ENCODE data around the gene TAF7. TPM values are rescaled to one million over a fixed set of nuclear protein-coding genes. Genes with fewer than 3 reads are reported as not detected.
A peak's percentile ranks its signal among the peaks of the same experiment; 100 is the strongest.
"Not testable (repeated sequence)": the region's sequence is repeated elsewhere in the genome, so short reads cannot be mapped to it uniquely, and the experiment has no call there.

Gene TAF7
- total RNA-seq, 3 donors from 2014 or later = 52.6 to 70.4 (median 56.9) TPM

DNA sequence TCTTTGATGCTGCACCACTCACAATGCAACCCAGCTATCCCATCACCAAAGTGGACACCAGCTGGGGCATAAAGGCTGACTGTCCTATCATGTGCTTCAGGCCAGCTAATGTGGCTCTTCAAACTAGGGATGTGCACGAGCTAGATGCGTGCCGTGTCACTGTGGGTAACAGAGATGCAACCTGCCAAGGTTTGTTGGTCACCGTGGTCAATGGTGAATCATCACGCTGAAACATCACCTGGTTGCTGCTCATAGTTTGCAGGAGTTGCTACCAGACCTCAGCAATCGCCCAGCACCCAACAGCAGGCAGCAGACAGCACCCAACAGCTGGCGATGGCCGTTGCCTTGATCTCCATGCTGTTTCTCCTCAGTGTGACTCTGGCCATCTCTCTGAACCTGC is 7.6 kb upstream of the TAF7 start:
- Histone ChIP-seq H3K36me3 (ENCODE audit: low read depth) (no peaks in the 10 kb centered on the region), H3K4me3 (no peak overlapping the region), H3K9me3 (peaks cover 32% of the 10 kb centered on the region), H3K4me1 (ENCODE audit: low read depth) (no peaks in the 10 kb centered on the region)
- TF ChIP-seq, protein P1, sequence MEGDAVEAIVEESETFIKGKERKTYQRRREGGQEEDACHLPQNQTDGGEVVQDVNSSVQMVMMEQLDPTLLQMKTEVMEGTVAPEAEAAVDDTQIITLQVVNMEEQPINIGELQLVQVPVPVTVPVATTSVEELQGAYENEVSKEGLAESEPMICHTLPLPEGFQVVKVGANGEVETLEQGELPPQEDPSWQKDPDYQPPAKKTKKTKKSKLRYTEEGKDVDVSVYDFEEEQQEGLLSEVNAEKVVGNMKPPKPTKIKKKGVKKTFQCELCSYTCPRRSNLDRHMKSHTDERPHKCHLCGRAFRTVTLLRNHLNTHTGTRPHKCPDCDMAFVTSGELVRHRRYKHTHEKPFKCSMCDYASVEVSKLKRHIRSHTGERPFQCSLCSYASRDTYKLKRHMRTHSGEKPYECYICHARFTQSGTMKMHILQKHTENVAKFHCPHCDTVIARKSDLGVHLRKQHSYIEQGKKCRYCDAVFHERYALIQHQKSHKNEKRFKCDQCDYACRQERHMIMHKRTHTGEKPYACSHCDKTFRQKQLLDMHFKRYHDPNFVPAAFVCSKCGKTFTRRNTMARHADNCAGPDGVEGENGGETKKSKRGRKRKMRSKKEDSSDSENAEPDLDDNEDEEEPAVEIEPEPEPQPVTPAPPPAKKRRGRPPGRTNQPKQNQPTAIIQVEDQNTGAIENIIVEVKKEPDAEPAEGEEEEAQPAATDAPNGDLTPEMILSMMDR (IDR thresholded peaks at IDR 0.05) = no peak
- no peak for ATAC-seq
- no peak for DNase-seq
- intact Hi-C loops (cut with DNase I, micrococcal nuclease) = loop anchor here in 1 of 2 donors (10.0 kb wide), 1 partner anchor 237 kb away; no protein-coding TSS in a partner anchor

- TF ChIP-seq, protein P1 (IDR thresholded peaks at IDR 0.05) = peak; percentile 19
- no peaks in the 10 kb centered on the region for H3K36me3 ChIP-seq (ENCODE audit: low read depth)
- ATAC-seq = peak; percentile 89
- no peak overlapping the region for H3K4me3 ChIP-seq
- peak; percentile 53 to 75 (median 74) for DNase-seq
- intact Hi-C loops (cut with DNase I, micrococcal nuclease) = loop anchor here in 1 of 2 donors (10.0 kb wide), 1 partner anchor 239 kb away; no protein-coding TSS in a partner anchor
- H3K4me1 ChIP-seq (ENCODE audit: low read depth) = no peaks in the 10 kb centered on the region
- H3K9me3 ChIP-seq = peaks cover 30% of the 10 kb centered on the region
Measured at GRCh38 chr5:141326088-141326854, 5.7 kb upstream of the TAF7 start.

DNA sequence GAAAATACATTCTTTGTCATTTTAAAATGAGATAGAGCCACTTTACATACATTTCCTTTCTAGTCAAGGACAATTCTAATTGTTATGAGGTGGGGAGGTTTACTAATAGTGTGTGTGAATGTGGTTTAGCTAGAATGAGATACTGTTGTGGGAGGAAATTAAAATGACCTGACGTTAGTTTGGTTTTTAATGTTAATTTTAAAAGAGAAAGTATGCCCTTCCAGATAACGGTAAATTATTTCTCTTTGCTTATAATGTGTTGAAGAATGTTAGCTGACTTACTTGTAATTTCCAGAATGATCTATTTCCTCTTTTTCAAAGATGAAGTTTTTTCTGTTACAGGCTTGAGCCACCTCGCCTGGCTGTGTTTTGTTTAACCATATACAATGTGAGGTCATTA is 1.7 kb upstream of the TAF7 start:
- TF ChIP-seq, protein P1 (IDR thresholded peaks at IDR 0.05) = no peak
- peaks cover 43% of the 10 kb centered on the region for H3K9me3 ChIP-seq
- no peak overlapping the region for H3K4me3 ChIP-seq
- DNase-seq (no peak), ATAC-seq (no peak)
- intact Hi-C loops (cut with DNase I, micrococcal nuclease) = loop anchor here in 1 of 2 donors (10.0 kb wide), 1 partner anchor 243 kb away; no protein-coding TSS in a partner anchor
- H3K36me3 ChIP-seq (ENCODE audit: low read depth) = no peaks in the 10 kb centered on the region
- no peaks in the 10 kb centered on the region for H3K4me1 ChIP-seq (ENCODE audit: low read depth)

DNA sequence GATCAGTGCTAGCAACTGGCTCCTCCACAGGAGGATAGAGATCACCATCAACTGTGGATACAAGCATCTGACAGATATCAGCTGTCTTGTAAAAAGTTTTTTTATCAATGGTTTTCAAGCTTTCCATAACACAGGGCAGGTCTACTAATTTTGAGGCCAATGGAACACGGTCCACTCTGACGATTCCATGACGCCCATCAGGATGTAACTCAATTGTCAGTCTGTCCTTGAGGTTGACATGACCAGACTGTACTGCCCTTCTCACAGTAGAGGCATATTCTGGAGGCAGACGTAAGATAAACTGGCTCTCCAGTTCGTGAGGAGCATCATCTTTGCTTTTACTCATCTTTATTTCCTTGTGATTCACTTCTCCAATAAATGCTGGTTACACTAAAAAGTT is 885 bp downstream of the TAF7 start:
- Histone ChIP-seq H3K9me3 (peaks cover 68% of the 10 kb centered on the region), H3K36me3 (ENCODE audit: low read depth) (no peaks in the 10 kb centered on the region), H3K4me3 (no peak overlapping the region), H3K4me1 (ENCODE audit: low read depth) (no peaks in the 10 kb centered on the region)
- ATAC-seq (no peak), DNase-seq (no peak)
- intact Hi-C loops (cut with DNase I, micrococcal nuclease) = loop anchor here in 1 of 2 donors (10.0 kb wide), 1 partner anchor 245 kb away; no protein-coding TSS in a partner anchor
- TF ChIP-seq, protein P1 (IDR thresholded peaks at IDR 0.05) = no peak

DNA sequence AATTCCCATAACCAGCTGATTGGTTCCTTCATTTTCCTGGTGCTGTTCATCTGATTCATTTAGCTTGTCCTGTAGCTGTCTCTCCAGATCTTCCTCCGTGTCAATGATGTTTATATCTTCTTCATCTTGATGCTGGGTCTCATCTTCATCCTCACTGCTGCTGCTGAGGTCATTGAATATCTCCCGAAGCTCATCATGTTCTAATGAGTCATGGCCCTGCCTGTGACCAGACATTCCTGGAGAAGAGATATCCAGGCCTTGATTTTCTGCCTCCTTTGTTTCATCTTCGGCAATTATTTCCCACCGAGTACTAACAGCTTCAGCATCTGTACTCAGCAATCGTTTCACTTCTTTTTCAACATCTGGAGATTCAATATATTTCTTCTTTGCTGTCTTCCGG is 1.4 kb downstream of the TAF7 start:
- Histone ChIP-seq H3K4me1 (ENCODE audit: low read depth) (no peaks in the 10 kb centered on the region), H3K4me3 (no peak overlapping the region), H3K9me3 (peaks cover 73% of the 10 kb centered on the region), H3K36me3 (ENCODE audit: low read depth) (no peaks in the 10 kb centered on the region)
- DNase-seq = no peak
- no peak for ATAC-seq
- intact Hi-C loops (cut with DNase I, micrococcal nuclease) = no loop called here
- TF ChIP-seq, protein P1 (IDR thresholded peaks at IDR 0.05) = no peak

- intact Hi-C loops (cut with DNase I, micrococcal nuclease); H3K36me3 ChIP-seq (ENCODE audit: low read depth); ATAC-seq; DNase-seq; H3K4me3 ChIP-seq; H3K4me1 ChIP-seq (ENCODE audit: low read depth): not testable (repeated sequence)
- H3K9me3 ChIP-seq = peaks cover 88% of the 10 kb centered on the region
Measured at GRCh38 chr5:141316963-141317362, 3.6 kb downstream of the TAF7 start.
